GM18951 (cell line): ENCODE data around the gene PARD3B.

Experiments used
- POLR2A ChIP-seq: IDR thresholded peaks from 4 replicates; pipeline ENCODE4 v1.6.1; 2011; ENCODE audit warnings: mild to moderate bottlenecking; ENCODE audit not compliant: insufficient read length, insufficient read depth; ENCODE audit errors: extremely low read depth
- in situ Hi-C: fragments of 300-500 bp; cut with MboI; formaldehyde crosslinking; loops from one replicate; pipeline ENCODE4 v1.12.0; 2022; ENCODE audit warnings: low sequenced_read_pairs, mixed read lengths, inconsistent platforms; ENCODE audit not compliant: unreplicated experiment

The PARD3B gene

GRCh38 chr2:205232086-205232485, 686.8 kb downstream of the PARD3B start:
- TF ChIP-seq POLR2A: no peak
- in situ Hi-C loops: no loop called here

GRCh38 chr2:205235434-205235833, 690.2 kb downstream of the PARD3B start:
- in situ Hi-C loops: no loop called here
- no peak for TF ChIP-seq POLR2A

- in situ Hi-C loops: no loop called here
- TF ChIP-seq POLR2A: no peak
Measured at GRCh38 chr2:205237524-205237923, 692.2 kb downstream of the PARD3B start.

GRCh38 chr2:205245001-205245400, 699.7 kb downstream of the PARD3B start:
- in situ Hi-C loops: no loop called here

DNA sequence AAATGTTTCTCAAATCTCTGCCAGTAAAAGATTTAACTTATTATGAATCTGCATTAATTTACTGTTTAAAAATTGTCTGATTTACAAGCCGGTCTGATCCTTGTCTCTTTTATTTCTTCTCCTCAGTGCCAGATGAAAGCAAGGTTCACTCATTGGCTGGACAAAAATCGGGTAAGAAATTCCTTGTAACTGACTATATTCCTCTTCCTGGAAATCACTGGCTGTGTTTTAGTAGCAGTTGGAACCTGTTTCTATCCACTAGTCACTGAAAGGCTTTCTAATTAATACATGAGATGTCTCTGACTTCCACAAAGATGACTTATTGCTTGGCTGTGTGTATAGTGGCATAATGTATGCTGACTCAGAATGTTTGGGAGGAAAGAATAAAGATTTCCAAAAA, 700.4 kb downstream of the PARD3B start:
- in situ Hi-C loops: no loop called here
- TF ChIP-seq POLR2A: no peak

More at GRCh38 chr2:205245001-205245400, 699.7 kb downstream of the PARD3B start:
- TF ChIP-seq POLR2A: no peak

DNA sequence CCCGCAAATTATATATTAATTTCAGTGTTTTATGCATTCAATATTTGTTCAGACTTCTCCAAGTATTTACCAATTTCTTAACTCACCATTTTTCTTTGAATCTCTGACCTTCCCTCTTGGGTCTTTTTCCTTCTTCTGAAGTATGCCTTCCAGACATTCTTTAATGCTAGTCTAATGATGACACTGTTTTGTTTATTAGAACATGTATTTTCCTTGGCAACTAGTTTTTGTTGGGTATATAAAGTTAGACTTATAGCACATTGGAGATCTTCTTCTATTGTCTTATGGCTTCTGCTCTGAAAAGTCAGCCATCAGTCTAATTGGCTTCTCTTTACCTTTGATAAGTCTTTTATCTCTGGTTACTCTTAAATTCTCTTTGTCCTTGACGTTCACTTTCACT, 713.8 kb downstream of the PARD3B start:
- in situ Hi-C loops: no loop called here

DNA sequence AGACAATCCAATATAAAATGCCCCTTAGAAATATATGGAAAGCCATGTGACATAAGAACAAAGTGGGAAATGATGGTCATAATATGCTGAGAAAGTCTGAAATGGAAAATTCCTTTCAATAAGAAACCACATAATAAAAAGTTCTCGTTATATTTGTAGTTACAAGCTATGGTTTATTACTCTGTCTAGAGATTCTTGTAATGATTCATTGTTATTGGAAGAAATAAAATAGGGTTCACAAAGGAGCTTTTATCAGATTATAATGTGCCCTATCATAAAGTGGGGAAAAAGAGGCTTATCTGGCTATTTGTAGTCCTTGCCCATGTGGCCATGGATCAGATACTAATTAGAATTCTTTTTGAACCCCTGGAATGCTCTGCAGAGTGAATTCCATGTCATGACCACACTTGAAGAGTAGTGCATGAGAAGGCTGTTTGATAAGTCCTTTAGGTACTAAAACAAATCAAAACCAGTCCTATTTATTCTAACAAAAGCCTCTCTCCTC, 716.3 kb downstream of the PARD3B start:
- in situ Hi-C loops: no loop called here
- TF ChIP-seq POLR2A: no peak

More for the DNA sequence above, 713.8 kb downstream of the PARD3B start:
- no peak for TF ChIP-seq POLR2A

DNA sequence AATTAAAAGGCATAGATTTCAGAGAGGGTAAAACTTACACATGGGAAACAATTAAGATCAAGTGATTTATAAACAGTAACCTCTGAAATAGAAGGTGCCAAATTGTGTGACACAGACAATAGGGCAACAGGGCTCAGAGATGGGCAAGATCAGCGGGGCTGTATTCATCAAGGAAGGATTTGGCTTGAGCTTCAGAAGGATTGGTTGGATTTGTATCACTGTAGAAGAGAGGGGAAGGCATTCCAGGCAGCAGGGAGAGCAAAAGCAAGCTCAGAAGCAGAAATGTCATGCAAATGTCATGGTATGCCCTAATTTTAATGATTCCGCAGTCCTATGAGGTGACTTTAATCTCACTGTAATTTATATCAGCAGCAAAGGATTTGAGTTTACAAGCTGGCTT, 722.0 kb downstream of the PARD3B start:
- in situ Hi-C loops: no loop called here
- no peak for TF ChIP-seq POLR2A

- TF ChIP-seq POLR2A: no peak
- in situ Hi-C loops: no loop called here
Measured at GRCh38 chr2:205270689-205271088, 725.4 kb downstream of the PARD3B start.

GRCh38 chr2:205273148-205273547, 727.9 kb downstream of the PARD3B start:
- in situ Hi-C loops: no loop called here
- no peak for TF ChIP-seq POLR2A

- in situ Hi-C loops: no loop called here
- no peak for TF ChIP-seq POLR2A
Measured at GRCh38 chr2:205273627-205274026, 728.4 kb downstream of the PARD3B start.

- no peak for TF ChIP-seq POLR2A
- in situ Hi-C loops: no loop called here
Measured at GRCh38 chr2:205274801-205275200, 729.5 kb downstream of the PARD3B start.

DNA sequence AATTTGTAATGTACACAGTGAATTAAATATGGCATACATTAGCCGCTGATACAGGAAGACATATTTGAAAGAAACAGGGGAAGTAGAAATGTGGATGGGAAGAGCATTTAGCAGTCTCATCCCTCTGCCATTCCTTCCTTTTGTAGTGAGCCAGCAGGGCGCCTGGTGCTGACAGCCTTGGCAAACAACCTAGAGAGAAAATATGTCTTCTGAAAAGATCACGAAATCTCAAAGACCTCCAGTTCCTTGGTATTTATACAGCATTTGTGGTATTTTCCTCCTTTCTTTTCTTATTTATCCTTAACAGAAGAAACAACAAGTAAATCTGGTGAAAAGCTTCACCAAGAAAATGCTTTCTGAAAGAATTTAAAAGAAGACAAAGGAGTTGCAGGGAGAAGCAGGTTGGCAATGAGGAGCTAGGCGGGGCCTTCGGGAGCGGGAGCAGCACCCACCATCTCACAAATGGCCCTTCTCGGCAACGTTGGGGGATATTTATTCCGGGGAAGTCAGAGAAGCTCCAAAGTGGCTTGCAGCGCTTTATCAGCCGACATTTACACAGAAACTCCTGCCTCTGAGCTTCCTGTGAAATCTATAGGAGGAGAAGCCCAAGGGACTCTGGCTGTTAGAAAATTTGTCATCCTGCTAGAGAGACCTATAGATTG, 731.0 kb downstream of the PARD3B start:
- no peak for TF ChIP-seq POLR2A
- in situ Hi-C loops: no loop called here

DNA sequence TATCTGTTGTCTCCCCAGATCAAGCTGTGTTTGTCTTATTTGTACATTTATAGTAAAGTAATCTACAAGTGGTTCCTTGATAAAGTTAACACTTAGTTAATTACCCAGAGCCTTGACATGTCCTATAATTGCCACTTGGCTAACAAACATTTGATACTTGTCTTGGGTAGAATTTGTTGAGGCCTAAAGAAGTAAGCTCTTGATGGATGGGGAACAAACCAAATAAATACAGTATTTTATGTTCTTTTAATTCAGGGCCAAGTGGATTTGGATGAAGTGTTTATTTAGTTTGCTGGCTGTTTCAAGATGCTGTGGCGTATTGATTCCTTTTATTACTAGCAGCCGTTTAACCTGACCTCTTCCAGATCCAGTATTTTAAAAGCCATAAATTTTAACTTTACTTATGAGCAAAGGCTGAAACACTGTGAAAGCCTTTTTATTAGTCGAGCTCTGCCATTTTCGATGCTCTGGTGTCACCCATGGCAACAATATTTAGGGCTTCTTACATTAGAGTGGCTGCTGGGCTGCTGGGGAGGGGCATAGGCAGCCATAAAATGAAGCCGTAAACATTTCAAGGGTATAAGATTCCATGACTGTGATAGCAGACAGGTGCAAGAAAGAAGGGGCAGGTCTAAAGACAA, 735.4 kb downstream of the PARD3B start:
- in situ Hi-C loops: no loop called here
- no peak for TF ChIP-seq POLR2A
